ENCODE data around the gene KCNQ5. TPM values are rescaled to one million over a fixed set of nuclear protein-coding genes. Genes with fewer than 3 reads are reported as not detected.

KCNQ5 gene
- total RNA-seq, 1 experiment from 2014 or later, result 17.8 TPM

- Histone ChIP-seq H3K9me3 (ENCODE audit: low read depth, low read length, poor library complexity, severe bottlenecking) (no peaks in the 10 kb centered on the region), H3K27ac (ENCODE audit: low read depth, low read length, poor library complexity, severe bottlenecking) (no peak overlapping the region), H3K4me3 (ENCODE audit: low read depth, low read length, poor library complexity, severe bottlenecking) (no peak overlapping the region), H3K27me3 (replicated peaks; ENCODE audit: insufficient read depth, low read depth, low read length, poor library complexity) (no peaks in the 10 kb centered on the region), H3K4me1 (ENCODE audit: insufficient read depth, low read length, poor library complexity, severe bottlenecking) (peaks cover 37% of the 10 kb centered on the region), H3K36me3 (ENCODE audit: insufficient read depth, low read length, poor library complexity, severe bottlenecking) (no peaks in the 10 kb centered on the region)
- CTCF ChIA-PET, result no interaction called here
- POLR2A ChIA-PET (ENCODE audit: low non-redundant PET), result no interaction called here
- no peak for TF ChIP-seq EZH2 (IDR thresholded peaks at IDR 0.05; ENCODE audit: borderline replicate concordance, low read depth, low read length, poor library complexity, severe bottlenecking)
- TF ChIP-seq CTCF (conservative IDR thresholded peaks at IDR 0.05; ENCODE audit: low read depth, low read length), result no peak
- no TSS peak for BruUV-seq (replicated peaks)
- intact Hi-C loops (cut with micrococcal nuclease; ENCODE audit: unreplicated experiment), result no loop called here
- no peak for DNase-seq (ENCODE audit: low spot score)
Observed at GRCh38 chr6:72654071-72654621, 32.3 kb downstream of the KCNQ5 start.

GRCh38 chr6:72657407-72658197 lies 35.7 kb downstream of the KCNQ5 start:
- ChIA-PET CTCF (no interaction called here), POLR2A (ENCODE audit: low non-redundant PET) (interaction anchor here (0.6 kb wide), 1 partner anchor 241 kb away, joined by 4 read pairs; no protein-coding TSS in a partner anchor)
- no TSS peak for BruUV-seq (replicated peaks)
- Histone ChIP-seq H3K4me1 (ENCODE audit: insufficient read depth, low read length, poor library complexity, severe bottlenecking) (peaks cover 7% of the 10 kb centered on the region), H3K9me3 (ENCODE audit: low read depth, low read length, poor library complexity, severe bottlenecking) (no peaks in the 10 kb centered on the region), H3K4me3 (ENCODE audit: low read depth, low read length, poor library complexity, severe bottlenecking) (no peak overlapping the region), H3K27me3 (replicated peaks; ENCODE audit: insufficient read depth, low read depth, low read length, poor library complexity) (no peaks in the 10 kb centered on the region), H3K27ac (ENCODE audit: low read depth, low read length, poor library complexity, severe bottlenecking) (no peak overlapping the region), H3K36me3 (ENCODE audit: insufficient read depth, low read length, poor library complexity, severe bottlenecking) (no peaks in the 10 kb centered on the region)
- no peak for DNase-seq (ENCODE audit: low spot score)
- intact Hi-C loops (cut with micrococcal nuclease; ENCODE audit: unreplicated experiment), result no loop called here
- TF ChIP-seq CTCF (conservative IDR thresholded peaks at IDR 0.05; ENCODE audit: low read depth, low read length) (no peak), EZH2 (IDR thresholded peaks at IDR 0.05; ENCODE audit: borderline replicate concordance, low read depth, low read length, poor library complexity, severe bottlenecking) (no peak)

GRCh38 chr6:72659754-72660153 lies 37.9 kb downstream of the KCNQ5 start:
- CTCF ChIA-PET, result no interaction called here
- BruUV-seq (replicated peaks), result no TSS peak
- Histone ChIP-seq H3K9me3 (ENCODE audit: low read depth, low read length, poor library complexity, severe bottlenecking) (no peaks in the 10 kb centered on the region), H3K27ac (ENCODE audit: low read depth, low read length, poor library complexity, severe bottlenecking) (no peak overlapping the region), H3K4me1 (ENCODE audit: insufficient read depth, low read length, poor library complexity, severe bottlenecking) (no peaks in the 10 kb centered on the region), H3K36me3 (ENCODE audit: insufficient read depth, low read length, poor library complexity, severe bottlenecking) (no peaks in the 10 kb centered on the region), H3K4me3 (ENCODE audit: low read depth, low read length, poor library complexity, severe bottlenecking) (no peak overlapping the region), H3K27me3 (replicated peaks; ENCODE audit: insufficient read depth, low read depth, low read length, poor library complexity) (no peaks in the 10 kb centered on the region)
- intact Hi-C loops (cut with micrococcal nuclease; ENCODE audit: unreplicated experiment), result no loop called here
- no peak for DNase-seq (ENCODE audit: low spot score)
- TF ChIP-seq CTCF (conservative IDR thresholded peaks at IDR 0.05; ENCODE audit: low read depth, low read length) (no peak), EZH2 (IDR thresholded peaks at IDR 0.05; ENCODE audit: borderline replicate concordance, low read depth, low read length, poor library complexity, severe bottlenecking) (no peak)
- POLR2A ChIA-PET (ENCODE audit: low non-redundant PET), result no interaction called here
